BLaER1 (cell line): ENCODE data around the gene CACNA1H.
A peak's percentile ranks its signal among the peaks of the same experiment; 100 is the strongest.

ENCODE experiments used
- H3K27ac ChIP-seq: shearing (Covaris generic); formaldehyde crosslinking; 2 replicates; pipeline ENCODE4 v1.8.1; 2022
- H3K27me3 ChIP-seq: shearing (Covaris generic); formaldehyde crosslinking; 2 replicates; pipeline ENCODE4 v1.8.1; 2022
- H3K36me3 ChIP-seq: shearing (Covaris generic); formaldehyde crosslinking; 2 replicates; pipeline ENCODE4 v1.8.1; 2022
- H3K4me1 ChIP-seq: shearing (Covaris generic); formaldehyde crosslinking; 2 replicates; pipeline ENCODE4 v1.8.1; 2022
- H3K4me2 ChIP-seq: shearing (Covaris generic); formaldehyde crosslinking; 2 replicates; pipeline ENCODE4 v1.8.1; 2022
- H3K4me3 ChIP-seq: shearing (Covaris generic); formaldehyde crosslinking; 2 replicates; pipeline ENCODE4 v1.8.1; 2022
- H3K9ac ChIP-seq: shearing (Covaris generic); formaldehyde crosslinking; 2 replicates; pipeline ENCODE4 v1.8.1; 2022
- H3K9me3 ChIP-seq: shearing (Covaris generic); formaldehyde crosslinking; 2 replicates; pipeline ENCODE4 v1.8.1; 2022
- H4K20me1 ChIP-seq: shearing (Covaris generic); formaldehyde crosslinking; 2 replicates; pipeline ENCODE4 v1.8.1; 2022
- Cebpa-rat ChIP-seq: shearing (Covaris generic); IDR thresholded peaks from 2 replicates; pipeline ENCODE4 v1.8.1; 2022

CACNA1H gene

DNA sequence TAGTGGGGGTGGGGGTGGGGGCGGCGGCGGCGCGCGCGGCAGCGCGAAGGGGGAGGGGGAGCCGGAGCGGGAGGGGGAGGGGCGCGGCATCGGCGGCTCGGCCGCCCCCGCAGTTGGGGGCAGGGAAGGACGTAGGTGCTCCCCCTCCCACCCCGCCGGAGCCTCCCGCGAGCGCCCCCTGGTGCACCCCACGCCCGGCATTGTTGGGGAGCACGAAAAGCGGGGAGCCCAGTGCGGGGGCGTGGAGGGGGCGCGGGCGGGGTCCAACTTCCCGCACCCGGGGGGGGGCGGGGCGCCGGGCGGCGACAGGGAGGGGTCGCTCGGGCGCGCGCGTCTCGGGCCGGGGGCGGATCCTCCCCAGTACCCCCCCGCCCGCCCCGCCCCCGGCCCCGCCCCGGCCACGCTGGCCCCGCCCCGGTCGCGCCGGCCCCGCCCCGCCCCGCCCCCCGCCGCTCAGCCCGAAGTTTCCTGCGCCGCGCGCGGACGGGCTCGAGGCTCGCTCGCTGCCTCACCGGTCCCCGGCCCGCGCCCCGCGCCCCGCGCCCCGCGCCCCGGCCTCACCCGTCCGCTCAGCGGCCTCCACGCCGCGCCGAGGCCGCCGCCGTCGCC lies at the start of gene CACNA1H:
CACNA1H (plus strand) TSS at position 456 of the 609 bp plus-strand sequence. CDS start 632 bp downstream, outside the sequence.
- Histone ChIP-seq H3K9me3 (no peaks in the 10 kb centered on the region), H3K4me2 (peak within 1 kb of the TSS; percentile 99), H3K4me1 (peaks cover 77% of the 10 kb centered on the region), H3K36me3 (no peaks in the 10 kb centered on the region), H4K20me1 (peaks cover 38% of the 10 kb centered on the region), H3K9ac (peak within 1 kb of the TSS; percentile 79), H3K27me3 (peaks cover 43% of the 10 kb centered on the region), H3K4me3 (peak within 1 kb of the TSS; percentile 73), H3K27ac (peak within 1 kb of the TSS; percentile 86)
- TF ChIP-seq Cebpa-rat = no peak

DNA sequence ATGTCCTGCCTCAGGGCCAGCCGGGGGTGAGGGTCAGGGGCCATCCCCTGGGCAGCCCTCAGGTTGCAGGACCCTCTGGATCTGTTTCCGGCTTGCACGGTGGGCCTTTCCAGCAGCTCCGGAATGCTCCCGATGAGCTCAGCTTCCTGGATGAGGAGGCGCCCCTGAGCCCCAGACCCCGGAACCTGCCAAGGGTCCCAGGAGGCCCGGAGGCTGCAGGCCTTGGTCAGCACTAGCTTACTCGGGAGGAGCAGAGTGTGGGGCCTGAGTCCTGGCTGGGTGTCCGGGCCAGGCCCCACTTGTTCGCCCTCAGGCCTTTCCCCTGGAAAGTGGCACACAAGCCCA lies 49.3 kb upstream of the CACNA1H start:
- H3K4me3 ChIP-seq = no peak overlapping the region
- no peak overlapping the region for H3K27ac ChIP-seq
- H3K27me3 ChIP-seq = peaks cover 43% of the 10 kb centered on the region
- no peak overlapping the region for H3K9ac ChIP-seq
- peaks cover 62% of the 10 kb centered on the region for H4K20me1 ChIP-seq
- no peaks in the 10 kb centered on the region for H3K36me3 ChIP-seq
- no peak for TF ChIP-seq Cebpa-rat
- no peak overlapping the region for H3K4me2 ChIP-seq
- no peaks in the 10 kb centered on the region for H3K9me3 ChIP-seq
- H3K4me1 ChIP-seq = peaks cover 48% of the 10 kb centered on the region

DNA sequence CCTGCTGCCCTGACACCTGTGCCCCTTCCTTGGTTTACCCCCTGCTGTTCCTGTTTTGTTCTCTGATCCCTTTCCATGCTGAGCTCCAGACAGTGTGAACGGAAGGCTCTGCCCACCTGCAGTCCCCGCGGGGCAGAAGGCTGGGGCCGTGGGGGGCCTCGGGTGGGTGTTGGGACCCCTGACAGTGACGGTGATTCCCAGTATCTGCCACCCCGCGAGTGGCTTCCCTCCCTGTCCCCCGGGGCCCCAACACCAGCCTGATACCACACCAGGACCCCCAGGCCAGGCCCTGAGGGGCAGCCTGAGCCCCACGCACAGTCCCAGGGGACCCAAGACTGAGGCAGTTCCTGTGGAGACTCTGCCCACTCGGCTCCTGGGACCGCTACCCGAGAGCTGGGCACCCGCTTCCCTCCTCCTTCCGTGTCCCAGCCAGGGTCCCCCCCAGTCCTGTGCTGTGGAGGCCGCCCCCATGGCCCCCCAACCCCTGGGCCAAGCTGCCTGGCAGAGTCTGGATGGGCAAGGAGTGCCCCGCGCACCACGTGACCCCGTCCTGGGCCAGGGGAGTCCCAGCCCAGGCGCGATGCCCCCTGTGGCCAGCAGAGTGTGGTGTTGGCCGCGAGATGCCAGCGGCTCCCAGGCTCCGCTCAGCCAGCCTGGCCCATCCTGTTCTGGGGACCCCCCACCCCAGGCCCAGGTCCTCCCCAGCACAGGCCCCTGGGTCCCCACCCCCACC lies 46.9 kb upstream of the CACNA1H start:
- no peaks in the 10 kb centered on the region for H3K36me3 ChIP-seq
- peaks cover 65% of the 10 kb centered on the region for H3K27me3 ChIP-seq
- TF ChIP-seq Cebpa-rat = no peak
- H3K4me3 ChIP-seq = no peak overlapping the region
- H3K4me1 ChIP-seq = peaks cover 55% of the 10 kb centered on the region
- H3K9ac ChIP-seq = no peak overlapping the region
- H3K27ac ChIP-seq = no peak overlapping the region
- peaks cover 68% of the 10 kb centered on the region for H4K20me1 ChIP-seq
- no peaks in the 10 kb centered on the region for H3K9me3 ChIP-seq
- H3K4me2 ChIP-seq = peak overlapping the region; percentile 85

DNA sequence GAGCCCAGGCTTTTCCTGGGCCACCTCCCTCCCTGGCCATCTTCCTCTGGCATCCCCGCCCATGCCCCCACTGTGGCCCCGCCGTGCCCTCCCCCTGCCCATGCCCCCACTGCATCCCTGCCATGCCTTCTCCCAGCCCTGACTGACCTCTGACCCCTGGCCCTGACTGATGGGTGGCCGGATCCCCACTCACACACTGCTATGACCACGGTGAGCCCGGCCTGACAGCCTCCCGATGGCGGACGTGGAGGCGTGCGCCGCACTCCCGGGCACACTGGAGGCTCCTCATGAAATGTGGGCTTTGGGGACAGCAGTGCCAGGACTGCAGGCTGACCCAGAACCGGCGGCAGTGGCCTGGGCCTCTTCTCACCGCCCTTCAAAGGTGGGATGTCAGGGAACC lies 46.2 kb upstream of the CACNA1H start:
- Histone ChIP-seq H3K4me2 (no peak overlapping the region), H3K36me3 (no peaks in the 10 kb centered on the region), H3K27ac (no peak overlapping the region), H3K9ac (no peak overlapping the region), H3K4me1 (peaks cover 55% of the 10 kb centered on the region), H4K20me1 (peaks cover 63% of the 10 kb centered on the region), H3K9me3 (no peaks in the 10 kb centered on the region), H3K4me3 (no peak overlapping the region), H3K27me3 (peaks cover 69% of the 10 kb centered on the region)
- TF ChIP-seq Cebpa-rat = no peak

DNA sequence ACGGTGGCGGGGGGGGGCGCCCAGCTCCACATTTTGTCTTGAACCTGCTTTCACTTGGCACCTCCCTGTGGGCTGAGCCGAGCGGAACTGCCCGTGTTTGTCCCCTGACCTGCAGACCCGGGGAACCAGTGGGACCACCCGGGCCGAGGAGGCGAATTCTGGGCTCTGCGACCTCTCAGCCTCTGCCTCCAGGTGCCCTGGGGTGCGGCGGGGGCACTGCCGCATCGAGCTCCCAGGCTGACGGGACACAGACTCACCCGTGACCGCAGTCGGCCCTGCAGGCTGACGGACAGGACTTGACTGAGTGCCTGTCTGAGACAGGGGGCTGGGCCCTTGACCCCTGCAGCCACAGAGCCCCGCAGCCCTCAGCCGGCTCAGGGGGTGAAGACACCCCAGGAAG lies 45.8 kb upstream of the CACNA1H start:
- Histone ChIP-seq H3K9ac (no peak overlapping the region), H3K27ac (no peak overlapping the region), H3K9me3 (no peaks in the 10 kb centered on the region), H3K4me1 (peaks cover 55% of the 10 kb centered on the region), H4K20me1 (peaks cover 68% of the 10 kb centered on the region), H3K4me2 (no peak overlapping the region), H3K27me3 (peaks cover 74% of the 10 kb centered on the region), H3K4me3 (no peak overlapping the region), H3K36me3 (no peaks in the 10 kb centered on the region)
- no peak for TF ChIP-seq Cebpa-rat

DNA sequence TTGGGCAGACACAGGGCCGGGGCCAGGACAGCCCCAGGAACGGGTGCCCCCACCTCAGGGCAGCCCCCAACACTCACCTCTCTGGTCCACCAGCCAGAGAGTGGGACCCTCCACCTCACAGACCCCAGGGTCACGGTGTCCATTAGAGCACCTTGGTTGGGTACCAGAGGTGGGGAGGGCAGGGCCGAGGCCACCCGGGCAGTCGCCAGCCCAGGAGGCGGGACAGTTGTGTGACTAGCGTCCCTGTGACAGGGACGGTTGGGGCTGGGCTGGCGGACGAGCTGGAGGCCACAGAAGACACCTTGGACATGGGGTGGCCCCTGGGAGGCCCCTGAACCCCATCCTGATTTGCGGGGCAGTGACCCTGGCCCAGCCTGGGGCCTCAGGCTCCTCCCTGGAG lies 45.2 kb upstream of the CACNA1H start:
- Histone ChIP-seq H3K4me3 (no peak overlapping the region), H4K20me1 (peaks cover 69% of the 10 kb centered on the region), H3K4me2 (no peak overlapping the region), H3K27ac (no peak overlapping the region), H3K9me3 (no peaks in the 10 kb centered on the region), H3K9ac (no peak overlapping the region), H3K36me3 (no peaks in the 10 kb centered on the region), H3K4me1 (peaks cover 55% of the 10 kb centered on the region), H3K27me3 (peaks cover 76% of the 10 kb centered on the region)
- TF ChIP-seq Cebpa-rat = no peak

DNA sequence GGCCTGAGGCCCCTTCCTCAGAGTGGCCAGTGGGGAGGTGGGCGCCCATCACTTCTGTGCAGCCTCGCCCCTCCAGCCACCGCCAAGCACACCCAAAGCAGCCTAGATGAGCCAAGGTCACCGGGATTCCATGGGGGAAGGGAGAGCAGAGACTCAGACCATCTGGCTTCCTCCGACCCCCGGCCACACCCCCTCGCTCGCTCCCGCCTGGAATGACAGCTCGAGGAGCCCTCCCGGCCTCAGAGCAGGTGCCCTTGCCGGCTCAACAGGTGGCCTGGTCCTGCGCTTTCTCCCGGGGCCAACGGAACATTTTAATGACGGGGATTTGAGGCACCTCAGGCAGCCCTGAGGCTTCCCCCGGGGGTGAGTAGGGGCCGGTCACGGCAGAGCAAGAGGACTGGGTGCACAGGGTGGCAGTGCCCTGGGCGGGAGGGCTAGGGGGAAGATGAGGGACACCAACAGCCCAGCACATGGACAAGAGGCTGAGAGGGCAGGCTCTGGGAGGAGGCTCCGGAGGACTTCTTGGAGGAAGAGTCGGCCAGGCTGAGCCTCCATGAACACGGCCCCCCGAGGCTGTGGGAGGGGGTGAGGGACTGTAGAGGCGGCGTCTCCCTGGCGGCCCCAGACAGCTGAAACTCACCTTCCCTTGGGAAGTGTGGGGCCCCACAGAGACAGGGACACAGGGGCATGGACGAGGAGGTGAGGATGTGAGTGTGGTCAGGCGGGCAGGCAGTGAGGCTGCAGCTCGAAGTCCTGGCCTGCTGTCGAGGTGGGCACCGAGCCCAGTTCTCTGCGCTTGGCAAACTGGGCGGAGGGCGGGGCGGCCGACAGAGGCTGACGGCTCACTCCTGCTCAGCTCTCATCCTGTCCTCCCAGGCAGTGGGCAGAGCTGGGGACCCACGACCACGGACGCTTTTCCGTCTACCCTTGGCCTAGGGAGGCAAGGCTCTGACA lies 44.3 kb upstream of the CACNA1H start:
- Histone ChIP-seq H3K4me1 (peaks cover 49% of the 10 kb centered on the region), H4K20me1 (peaks cover 62% of the 10 kb centered on the region), H3K9ac (no peak overlapping the region), H3K27ac (no peak overlapping the region), H3K4me2 (peak overlapping the region; percentile 21), H3K36me3 (no peaks in the 10 kb centered on the region), H3K4me3 (no peak overlapping the region), H3K27me3 (peaks cover 74% of the 10 kb centered on the region), H3K9me3 (no peaks in the 10 kb centered on the region)
- TF ChIP-seq Cebpa-rat = no peak

DNA sequence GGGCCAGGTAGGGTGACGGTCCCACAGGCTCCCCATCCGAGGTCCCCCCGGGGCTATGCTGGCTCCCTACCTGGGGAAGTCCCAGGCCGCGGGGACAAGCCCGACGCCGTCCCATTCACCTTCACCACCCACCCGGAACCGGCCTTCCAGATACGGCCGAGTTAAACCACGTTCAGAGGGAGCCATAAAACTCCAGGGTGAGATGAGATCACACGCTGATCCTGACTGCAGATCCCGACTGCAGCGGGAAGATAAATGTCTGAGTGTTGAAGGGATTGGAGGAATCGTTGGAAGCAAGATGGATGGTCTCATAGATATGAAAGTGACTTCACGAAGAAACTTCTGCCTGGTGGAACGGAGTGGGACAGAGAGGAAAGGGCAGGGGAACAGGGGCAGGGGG lies 43.3 kb upstream of the CACNA1H start:
- no peak overlapping the region for H3K4me3 ChIP-seq
- no peak overlapping the region for H3K27ac ChIP-seq
- H4K20me1 ChIP-seq = peaks cover 52% of the 10 kb centered on the region
- H3K9ac ChIP-seq = no peak overlapping the region
- H3K9me3 ChIP-seq = no peaks in the 10 kb centered on the region
- peaks cover 44% of the 10 kb centered on the region for H3K4me1 ChIP-seq
- TF ChIP-seq Cebpa-rat = no peak
- H3K27me3 ChIP-seq = peaks cover 65% of the 10 kb centered on the region
- peak overlapping the region; percentile 21; the same call in 1 of the 2 replicates for H3K4me2 ChIP-seq
- H3K36me3 ChIP-seq = no peaks in the 10 kb centered on the region

DNA sequence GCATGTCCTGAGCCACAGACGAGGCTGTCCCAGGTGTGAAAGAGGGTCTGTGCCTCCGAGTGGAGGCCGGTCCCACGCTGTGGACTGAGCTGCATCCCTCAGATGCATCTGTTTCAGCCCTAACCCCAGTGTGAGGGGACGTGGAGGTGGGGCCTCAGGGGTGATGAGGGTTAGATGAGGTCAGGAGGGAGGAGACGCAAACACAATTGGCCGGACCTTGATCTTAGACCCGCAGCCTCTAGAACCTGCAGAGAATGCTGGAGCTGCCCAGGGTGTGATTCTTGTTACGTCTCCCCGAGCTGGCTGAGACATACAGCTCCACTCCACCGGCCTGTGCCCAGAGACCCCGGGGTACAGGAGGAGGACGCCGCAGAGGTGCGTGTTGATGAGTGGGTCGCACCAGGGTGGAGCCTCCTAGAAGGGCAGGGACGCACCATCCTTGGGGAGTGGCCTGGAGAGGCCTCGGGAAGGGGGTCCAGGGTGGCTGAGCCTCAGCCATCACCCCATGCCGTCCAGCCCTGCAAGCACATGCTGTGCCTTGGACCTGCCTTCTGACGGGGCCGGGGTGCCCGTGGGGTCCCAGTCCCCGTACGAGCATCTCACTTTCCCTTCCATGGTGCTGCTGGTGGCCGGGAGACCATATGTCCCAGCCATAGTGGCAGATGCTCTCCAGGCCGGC lies 40.3 kb upstream of the CACNA1H start:
- Histone ChIP-seq H3K27me3 (peaks cover 52% of the 10 kb centered on the region), H3K4me1 (peaks cover 35% of the 10 kb centered on the region), H3K27ac (no peak overlapping the region), H3K4me3 (no peak overlapping the region), H3K9me3 (no peaks in the 10 kb centered on the region), H3K36me3 (no peaks in the 10 kb centered on the region), H3K4me2 (no peak overlapping the region), H4K20me1 (peaks cover 31% of the 10 kb centered on the region; the same call in 1 of the 2 replicates), H3K9ac (no peak overlapping the region)
- TF ChIP-seq Cebpa-rat = no peak
